ENCODE results near the gene CRKL.

GRCh38 chr22:20912494-20912893, 4.7 kb upstream of the CRKL start:
- TF ChIP-seq CTCF (IDR thresholded peaks at IDR 0.05; ENCODE audit: insufficient read depth, low read length) (no peak), REST (IDR thresholded peaks at IDR 0.05; ENCODE audit: insufficient replicate concordance, low read depth) (no peak)
